ENCODE measurements around the gene CRYL1. TPM values are rescaled to one million over a fixed set of nuclear protein-coding genes. Genes with fewer than 3 reads are reported as not detected.

Gene CRYL1
- polyA plus RNA-seq, 2 of the 4 experiments (the other 2 are of a cell fraction) = 4.1 to 17.4 TPM

GRCh38 chr13:20521364-20522115, 4.1 kb downstream of the CRYL1 start:
- Histone ChIP-seq H3K4me1 (peaks cover 5% of the 10 kb centered on the region; the same call in 1 of the 3 replicates), H3K9me3 (no peaks in the 10 kb centered on the region), H3K4me2 (no peak overlapping the region), H3K27ac (no peak overlapping the region), H3K4me3 (no peak overlapping the region)
- DNase-seq (ENCODE audit: low read depth in 1 of 2, low spot score in 1 of 2) = no peak
- ChIA-PET CTCF (interaction anchor here (0.8 kb wide), 1 partner anchor 404 kb away, joined by 3 read pairs; no protein-coding TSS in a partner anchor), POLR2A (no interaction called here)
- 96% methylated on average over 5 of the region's 5 CpGs for WGBS (ENCODE audit: missing lambda C conversion rate)
- FAIRE-seq = no peak
- ATAC-seq = no peak
- TF ChIP-seq FOXS1 (CRISPR knock-in tag; IDR thresholded peaks at IDR 0.05) (no peak), CEBPB (IDR thresholded peaks at IDR 0.05) (peak in 1 of 2 experiments; percentile 45; a peak in 1 of 4 replicates)

GRCh38 chr13:20519875-20520274, 5.8 kb downstream of the CRYL1 start:
- CTCF ChIA-PET = no interaction called here
- no peak overlapping the region for H3K27ac ChIP-seq
- H3K4me3 ChIP-seq = no peak overlapping the region
- 0 out of 3 replicates have a peak, but pooled peaks cover 2% of the 10 kb centered on the region for H3K4me1 ChIP-seq
- no peak for FAIRE-seq
- TF ChIP-seq FOSB (CRISPR knock-in tag; IDR thresholded peaks at IDR 0.05) (no peak), FOSL2 (IDR thresholded peaks at IDR 0.05) (no peak), FOSL2 (CRISPR knock-in tag; IDR thresholded peaks at IDR 0.05) (no peak), BHLHE40 (IDR thresholded peaks at IDR 0.05; ENCODE audit: low read depth, low read length) (no peak), HES2 (IDR thresholded peaks at IDR 0.05) (no peak), RFX5 (IDR thresholded peaks at IDR 0.05) (no peak)
- TF ChIP-seq, protein P1, sequence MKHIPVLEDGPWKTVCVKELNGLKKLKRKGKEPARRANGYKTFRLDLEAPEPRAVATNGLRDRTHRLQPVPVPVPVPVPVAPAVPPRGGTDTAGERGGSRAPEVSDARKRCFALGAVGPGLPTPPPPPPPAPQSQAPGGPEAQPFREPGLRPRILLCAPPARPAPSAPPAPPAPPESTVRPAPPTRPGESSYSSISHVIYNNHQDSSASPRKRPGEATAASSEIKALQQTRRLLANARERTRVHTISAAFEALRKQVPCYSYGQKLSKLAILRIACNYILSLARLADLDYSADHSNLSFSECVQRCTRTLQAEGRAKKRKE (CRISPR knock-in tag; IDR thresholded peaks at IDR 0.05; ENCODE audit: low read depth) = no peak
- no peak overlapping the region for H3K4me2 ChIP-seq
- 40% methylated on average over 1 of the region's 1 CpG for WGBS (ENCODE audit: missing lambda C conversion rate)
- no peaks in the 10 kb centered on the region for H3K9me3 ChIP-seq
- no peak for ATAC-seq
- no peak for DNase-seq (ENCODE audit: low read depth in 1 of 2, low spot score in 1 of 2)
- POLR2A ChIA-PET = no interaction called here

- DNase-seq (ENCODE audit: low read depth in 1 of 2, low spot score in 1 of 2) = no peak
- CTCF ChIA-PET = no interaction called here
- FAIRE-seq = no peak
- ATAC-seq = no peak
- no peak for TF ChIP-seq EP300 (IDR thresholded peaks at IDR 0.05)
- TF ChIP-seq EHMT2 (IDR thresholded peaks at IDR 0.05; ENCODE audit: low read depth) = no peak
- no peak for TF ChIP-seq MYC (IDR thresholded peaks at IDR 0.05; ENCODE audit: borderline replicate concordance, low read length)
- TF ChIP-seq SREBF2 (IDR thresholded peaks at IDR 0.05) = no peak
- TF ChIP-seq RAD21 (conservative IDR thresholded peaks at IDR 0.05 in 1 of 2, IDR thresholded peaks at IDR 0.05 in 1 of 2) = no peak
- TF ChIP-seq HEYL (CRISPR knock-in tag; IDR thresholded peaks at IDR 0.05) = no peak
- TF ChIP-seq CBX2 (IDR thresholded peaks at IDR 0.05; ENCODE audit: borderline replicate concordance, low read depth) = no peak
- no peak for TF ChIP-seq CEBPB (IDR thresholded peaks at IDR 0.05)
- TF ChIP-seq CHD4 (IDR thresholded peaks at IDR 0.05; ENCODE audit: borderline replicate concordance) = no peak
- TF ChIP-seq RNF2 (IDR thresholded peaks at IDR 0.05; ENCODE audit: borderline replicate concordance, low read depth) = no peak
- no peak for TF ChIP-seq MAZ (IDR thresholded peaks at IDR 0.05; ENCODE audit: borderline replicate concordance, low read depth, low read length)
- no peak for TF ChIP-seq ZNF302 (CRISPR knock-in tag; IDR thresholded peaks at IDR 0.05)
- TF ChIP-seq ZC3H11A (IDR thresholded peaks at IDR 0.05) = no peak
- TF ChIP-seq JUN (IDR thresholded peaks at IDR 0.05) = no peak
- no peak for TF ChIP-seq PBX3 (IDR thresholded peaks at IDR 0.05)
- TF ChIP-seq HOXB5 (CRISPR knock-in tag; IDR thresholded peaks at IDR 0.05) = no peak
- no peak for TF ChIP-seq TP53 (CRISPR knock-in tag; IDR thresholded peaks at IDR 0.05)
- TF ChIP-seq FOXS1 (CRISPR knock-in tag; IDR thresholded peaks at IDR 0.05) = no peak
- no peak for TF ChIP-seq RFX5 (IDR thresholded peaks at IDR 0.05)
- TF ChIP-seq FOSL2 (IDR thresholded peaks at IDR 0.05) = no peak
- no peak for TF ChIP-seq FOSL2 (CRISPR knock-in tag; IDR thresholded peaks at IDR 0.05)
- Histone ChIP-seq H3K27ac (no peak overlapping the region), H3K4me1 (no peaks in the 10 kb centered on the region), H3K4me2 (no peak overlapping the region), H3K4me3 (no peak overlapping the region), H3K9me3 (no peaks in the 10 kb centered on the region)
- 60% methylated on average over 7 of the region's 7 CpGs for WGBS (ENCODE audit: missing lambda C conversion rate)
- POLR2A ChIA-PET = no interaction called here
These were observed 7.0 kb downstream of the CRYL1 start for GRCh38 chr13:20518660-20519100.
